ENCODE results near the gene RPS15A. TPM values are rescaled to one million over a fixed set of nuclear protein-coding genes. Genes with fewer than 3 reads are reported as not detected.

Gene RPS15A
- total and polyA plus RNA-seq, 3 experiments from 2014 or later, result 1,654 to 3,131 (median 1,749) TPM

DNA sequence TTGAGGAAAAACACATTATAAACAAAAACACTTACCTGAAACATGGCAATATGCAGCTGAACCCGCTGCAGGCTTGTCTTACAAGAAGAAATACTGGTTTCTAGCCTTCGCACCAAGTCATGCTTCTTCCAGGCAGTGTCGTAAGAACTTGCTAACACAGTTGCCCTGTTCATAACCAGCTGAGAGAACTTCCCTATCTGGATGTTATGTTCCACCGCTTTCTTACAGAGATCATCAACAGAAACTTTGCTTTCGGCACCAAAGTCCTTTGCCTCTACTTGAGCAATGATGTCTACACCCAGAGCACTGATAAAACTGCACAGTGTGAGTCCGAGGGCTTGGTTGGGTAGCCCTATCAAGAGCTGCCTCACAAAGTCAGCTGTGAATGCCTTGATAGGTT, 39.1 kb upstream of the RPS15A start:
- H3K9me3 Mint-ChIP-seq, result no peaks in the 10 kb centered on the region
- no peak overlapping the region for H3K27ac Mint-ChIP-seq
- Histone ChIP-seq H3K9me3 (ENCODE audit: low read length) (no peaks in the 10 kb centered on the region), H3K4me1 (ENCODE audit: insufficient read depth, low read length) (no peaks in the 10 kb centered on the region), H3K4me3 (ENCODE audit: low read length) (no peak overlapping the region), H3K36me3 (ENCODE audit: insufficient read depth, low read length) (peaks cover 49% of the 10 kb centered on the region), H3K27ac (ENCODE audit: low read depth, low read length) (no peak overlapping the region), H3K27me3 (ENCODE audit: insufficient read depth, low read length, poor library complexity, severe bottlenecking) (no peaks in the 10 kb centered on the region)
- no peak overlapping the region for H3K4me3 Mint-ChIP-seq
- peaks cover 0 to 3% (median 0%) of the 10 kb centered on the region in 3 donors for H3K4me1 Mint-ChIP-seq
- H3K36me3 Mint-ChIP-seq, result peaks cover 12 to 56% (median 22%) of the 10 kb centered on the region in 3 donors
- POLR2A ChIA-PET, result no interaction called here
- DNase-seq, result no peak
- no peaks in the 10 kb centered on the region for H3K27me3 Mint-ChIP-seq
- CTCF ChIA-PET, result interaction anchor here (1.2 to 2.3 kb wide), 2 partner anchors 9 to 11 kb away, joined by 3 to 9 read pairs; no protein-coding TSS in a partner anchor

DNA sequence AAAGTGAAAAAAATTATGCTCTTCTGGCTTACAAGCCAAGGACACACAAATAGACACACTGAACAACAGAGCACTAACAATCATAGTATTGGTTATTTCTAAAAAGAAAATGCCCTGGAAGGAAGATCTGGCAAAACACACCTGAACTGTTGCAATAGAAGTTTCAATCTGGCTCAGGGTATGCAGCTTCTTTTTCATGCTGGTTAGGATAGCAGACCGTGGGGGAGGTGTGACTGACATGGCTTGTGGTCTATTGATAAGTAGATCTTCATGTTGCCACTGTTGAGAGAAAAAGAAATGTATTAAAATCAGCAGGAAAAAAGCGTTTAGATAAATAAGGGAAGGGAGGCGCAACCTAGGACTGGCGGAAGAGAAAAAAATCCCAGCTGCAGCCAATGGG, 37.8 kb upstream of the RPS15A start:
- Mint-ChIP-seq H3K36me3 (peaks cover 12 to 47% (median 18%) of the 10 kb centered on the region in 3 donors), H3K9me3 (no peaks in the 10 kb centered on the region), H3K27ac (peak overlapping the region in 3 of 8 donors; percentile 9 to 34 (median 28)), H3K4me1 (peaks cover 0 to 3% (median 0%) of the 10 kb centered on the region in 3 donors), H3K27me3 (no peaks in the 10 kb centered on the region), H3K4me3 (no peak overlapping the region)
- Histone ChIP-seq H3K36me3 (ENCODE audit: insufficient read depth, low read length) (peaks cover 41% of the 10 kb centered on the region), H3K4me1 (ENCODE audit: insufficient read depth, low read length) (no peaks in the 10 kb centered on the region), H3K4me3 (ENCODE audit: low read length) (no peak overlapping the region), H3K9me3 (ENCODE audit: low read length) (no peaks in the 10 kb centered on the region), H3K27me3 (ENCODE audit: insufficient read depth, low read length, poor library complexity, severe bottlenecking) (no peaks in the 10 kb centered on the region), H3K27ac (ENCODE audit: low read depth, low read length) (no peak overlapping the region)
- no peak for DNase-seq
- CTCF ChIA-PET, result no interaction called here
- POLR2A ChIA-PET, result no interaction called here

DNA sequence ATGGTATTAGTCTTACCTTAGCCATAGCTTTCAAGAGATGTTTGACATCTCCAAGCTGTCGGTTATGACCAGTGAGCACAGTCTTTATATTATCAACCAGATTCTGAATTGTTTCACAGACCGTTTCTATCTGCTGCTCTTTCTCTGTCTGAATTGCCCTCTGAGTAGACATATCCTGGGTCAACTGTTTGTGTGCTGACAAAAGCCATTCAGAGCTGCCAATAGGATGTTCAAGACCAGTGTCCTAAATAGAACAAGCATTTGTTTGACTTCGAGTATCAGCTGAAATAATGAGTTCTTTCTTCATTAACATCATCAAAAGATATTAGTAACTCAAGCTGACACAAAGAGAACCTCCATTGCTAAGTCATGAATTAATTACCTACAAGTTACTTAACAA, 26.2 kb upstream of the RPS15A start:
- Mint-ChIP-seq H3K9me3 (peaks cover 0 to 1% (median 0%) of the 10 kb centered on the region in 5 donors), H3K4me1 (peaks cover 12 to 16% (median 12%) of the 10 kb centered on the region in 3 donors), H3K4me3 (no peak overlapping the region), H3K27me3 (no peaks in the 10 kb centered on the region), H3K27ac (peak overlapping the region in 1 of 8 donors; percentile 30), H3K36me3 (peaks cover 13 to 67% (median 18%) of the 10 kb centered on the region in 3 donors)
- Histone ChIP-seq H3K4me3 (ENCODE audit: low read length) (no peak overlapping the region), H3K36me3 (ENCODE audit: insufficient read depth, low read length) (peaks cover 33% of the 10 kb centered on the region), H3K9me3 (ENCODE audit: low read length) (no peaks in the 10 kb centered on the region), H3K27me3 (ENCODE audit: insufficient read depth, low read length, poor library complexity, severe bottlenecking) (no peaks in the 10 kb centered on the region), H3K4me1 (ENCODE audit: insufficient read depth, low read length) (peaks cover 4% of the 10 kb centered on the region), H3K27ac (ENCODE audit: low read depth, low read length) (no peak overlapping the region)
- POLR2A ChIA-PET, result no interaction called here
- CTCF ChIA-PET, result interaction anchor here (1.0 to 4.5 kb wide), 2 partner anchors 9 to 14 kb away, joined by 3 to 37 read pairs; partner anchors contain the start of gene ARL6IP1
- DNase-seq, result no peak

DNA sequence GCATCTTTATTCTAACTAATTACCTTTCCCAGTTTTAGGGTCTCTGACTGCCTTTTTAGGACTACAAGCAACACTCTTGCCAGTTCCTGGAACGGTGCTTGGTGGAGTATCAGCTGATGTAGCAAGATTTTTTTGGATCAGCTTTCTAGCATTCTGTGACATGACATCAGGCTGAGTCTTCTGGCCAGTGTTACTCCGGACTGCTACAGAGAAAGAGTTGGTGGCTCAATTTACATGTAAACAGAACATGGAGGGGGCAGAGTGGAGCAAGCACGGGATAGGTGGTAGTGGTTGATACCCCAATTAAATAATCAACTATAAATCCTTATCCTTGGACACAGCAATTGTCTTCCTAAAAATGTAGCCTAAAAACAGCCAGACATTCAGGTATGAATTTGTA, 21.8 kb upstream of the RPS15A start:
- H3K36me3 Mint-ChIP-seq, result peaks cover 13 to 75% (median 26%) of the 10 kb centered on the region in 3 donors
- CTCF ChIA-PET, result no interaction called here

DNA sequence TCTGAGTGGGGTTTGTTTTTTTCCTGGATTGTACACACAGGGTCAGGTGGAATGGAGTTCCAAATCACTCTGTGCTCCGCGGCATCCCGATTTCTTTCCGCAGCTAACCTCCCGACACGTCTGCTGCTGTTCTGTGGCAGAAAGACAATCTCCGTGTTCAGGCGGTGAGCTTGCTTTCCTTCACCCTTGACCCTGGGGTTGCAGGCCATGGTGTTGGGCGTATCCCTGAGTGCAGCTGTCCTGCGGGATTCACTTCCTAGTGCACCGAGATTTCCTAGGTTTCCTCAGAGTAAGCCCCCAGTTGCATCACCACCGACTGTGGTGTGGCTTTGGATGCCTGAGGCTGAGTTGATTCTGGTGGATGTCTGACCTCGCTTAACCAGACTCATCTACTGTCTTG, 19.0 kb upstream of the RPS15A start:
- H3K9me3 Mint-ChIP-seq, result peaks cover 0 to 1% (median 0%) of the 10 kb centered on the region in 5 donors
- H3K36me3 Mint-ChIP-seq, result peaks cover 13 to 65% (median 22%) of the 10 kb centered on the region in 3 donors
- Histone ChIP-seq H3K27ac (ENCODE audit: low read depth, low read length) (no peak overlapping the region), H3K4me3 (ENCODE audit: low read length) (no peak overlapping the region), H3K4me1 (ENCODE audit: insufficient read depth, low read length) (peaks cover 5% of the 10 kb centered on the region), H3K36me3 (ENCODE audit: insufficient read depth, low read length) (peaks cover 41% of the 10 kb centered on the region), H3K9me3 (ENCODE audit: low read length) (no peaks in the 10 kb centered on the region), H3K27me3 (ENCODE audit: insufficient read depth, low read length, poor library complexity, severe bottlenecking) (no peaks in the 10 kb centered on the region)
- H3K27ac Mint-ChIP-seq, result peak overlapping the region in 1 of 8 donors; percentile 85
- CTCF ChIA-PET, result interaction anchor here (1.3 kb wide), 1 partner anchor 8 kb away, joined by 5 read pairs; the partner anchor contains the start of gene ARL6IP1
- H3K4me3 Mint-ChIP-seq, result no peak overlapping the region
- DNase-seq, result no peak
- POLR2A ChIA-PET, result no interaction called here
- peaks cover 2 to 21% (median 2%) of the 10 kb centered on the region in 3 donors for H3K4me1 Mint-ChIP-seq
- no peaks in the 10 kb centered on the region for H3K27me3 Mint-ChIP-seq

More for the DNA sequence above, 21.8 kb upstream of the RPS15A start:
- H3K27ac Mint-ChIP-seq, result peak overlapping the region in 2 of 8 donors; percentile 20 to 46
- no peaks in the 10 kb centered on the region for H3K27me3 Mint-ChIP-seq
- DNase-seq, result no peak
- H3K27me3 ChIP-seq (ENCODE audit: insufficient read depth, low read length, poor library complexity, severe bottlenecking), result no peaks in the 10 kb centered on the region
- H3K4me3 Mint-ChIP-seq, result no peak overlapping the region
- POLR2A ChIA-PET, result no interaction called here
- peaks cover 0 to 1% (median 0%) of the 10 kb centered on the region in 5 donors for H3K9me3 Mint-ChIP-seq
- no peaks in the 10 kb centered on the region for H3K4me1 ChIP-seq (ENCODE audit: insufficient read depth, low read length)
- no peak overlapping the region for H3K4me3 ChIP-seq (ENCODE audit: low read length)
- H3K9me3 ChIP-seq (ENCODE audit: low read length), result no peaks in the 10 kb centered on the region
- H3K4me1 Mint-ChIP-seq, result no peaks in the 10 kb centered on the region
- H3K36me3 ChIP-seq (ENCODE audit: insufficient read depth, low read length), result peaks cover 51% of the 10 kb centered on the region
- H3K27ac ChIP-seq (ENCODE audit: low read depth, low read length), result no peak overlapping the region

DNA sequence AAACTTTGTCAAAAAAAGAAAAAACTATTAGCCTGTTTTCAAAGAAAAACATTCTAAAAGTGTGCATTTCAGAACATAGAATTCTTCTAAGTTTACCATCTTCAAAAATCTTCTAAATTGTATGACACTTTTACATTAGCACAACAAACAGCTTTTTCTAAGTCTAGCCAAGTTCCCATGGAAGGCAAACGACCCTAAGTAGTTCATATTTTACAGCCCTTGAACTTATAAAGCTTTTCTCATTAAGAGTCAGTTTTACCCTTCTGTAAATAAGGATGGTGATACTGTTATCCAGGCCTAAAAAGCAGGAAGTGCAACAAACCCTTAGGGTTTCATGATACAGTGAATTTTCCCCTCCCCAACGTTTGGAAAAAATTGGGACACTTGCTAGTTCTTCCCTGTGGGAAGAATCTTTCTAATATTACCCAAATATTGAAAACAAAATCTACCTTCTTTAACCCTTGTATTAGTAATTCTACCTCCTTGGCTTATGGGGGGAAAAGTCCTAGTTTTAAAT, 15.2 kb upstream of the RPS15A start:
- peaks cover 23% of the 10 kb centered on the region for H3K36me3 ChIP-seq (ENCODE audit: insufficient read depth, low read length)
- Mint-ChIP-seq H3K9me3 (no peaks in the 10 kb centered on the region), H3K36me3 (peaks cover 0 to 54% (median 12%) of the 10 kb centered on the region in 3 donors), H3K27me3 (peaks cover 0 to 2% of the 10 kb centered on the region in 2 donors), H3K4me3 (no peak overlapping the region), H3K27ac (peak overlapping the region in 3 of 8 donors; percentile 46 to 79 (median 63)), H3K4me1 (peaks cover 24 to 46% (median 32%) of the 10 kb centered on the region in 3 donors)
- no peaks in the 10 kb centered on the region for H3K9me3 ChIP-seq (ENCODE audit: low read length)
- no peak for DNase-seq
- POLR2A ChIA-PET, result no interaction called here
- H3K4me3 ChIP-seq (ENCODE audit: low read length), result no peak overlapping the region
- no peak overlapping the region for H3K27ac ChIP-seq (ENCODE audit: low read depth, low read length)
- no peaks in the 10 kb centered on the region for H3K27me3 ChIP-seq (ENCODE audit: insufficient read depth, low read length, poor library complexity, severe bottlenecking)
- peaks cover 31% of the 10 kb centered on the region for H3K4me1 ChIP-seq (ENCODE audit: insufficient read depth, low read length)
- CTCF ChIA-PET, result no interaction called here

DNA sequence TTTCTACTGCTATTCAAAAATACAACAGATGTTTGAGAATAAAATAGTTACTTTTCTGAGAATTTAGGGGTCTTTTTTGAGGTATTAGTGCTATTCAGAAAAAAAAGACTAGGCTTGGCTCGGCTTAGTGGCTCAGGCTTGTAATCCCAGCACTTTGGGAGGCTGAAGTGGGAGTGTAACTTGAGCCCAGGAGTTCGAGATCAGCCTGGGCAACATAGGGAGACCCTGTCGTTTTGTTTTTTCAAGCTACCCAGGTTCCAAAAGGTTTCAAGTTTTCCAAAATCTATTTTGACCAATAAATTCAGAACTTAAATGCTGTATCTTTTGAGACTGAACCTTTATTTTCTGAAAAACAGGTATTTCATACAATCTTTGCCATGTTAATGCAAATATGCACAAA, 14.4 kb upstream of the RPS15A start:
- no peak overlapping the region for H3K4me3 ChIP-seq (ENCODE audit: low read length)
- peaks cover 31 to 54% (median 39%) of the 10 kb centered on the region in 3 donors for H3K4me1 Mint-ChIP-seq
- H3K27me3 Mint-ChIP-seq, result peaks cover 0 to 2% of the 10 kb centered on the region in 2 donors
- H3K9me3 ChIP-seq (ENCODE audit: low read length), result no peaks in the 10 kb centered on the region
- H3K36me3 ChIP-seq (ENCODE audit: insufficient read depth, low read length), result peaks cover 15% of the 10 kb centered on the region
- no peaks in the 10 kb centered on the region for H3K27me3 ChIP-seq (ENCODE audit: insufficient read depth, low read length, poor library complexity, severe bottlenecking)
- no peak for DNase-seq
- peak overlapping the region; percentile 26 for H3K27ac ChIP-seq (ENCODE audit: low read depth, low read length)
- ChIA-PET CTCF (interaction anchor here (1.1 to 3.5 kb wide), 2 partner anchors 12 to 15 kb away, joined by 3 to 37 read pairs; partner anchors contain the start of gene RPS15A), POLR2A (interaction anchor here (0.6 to 6.3 kb wide), 2 partner anchors 14 to 15 kb away, joined by 5 to 118 read pairs; partner anchors contain the start of gene RPS15A)
- no peak overlapping the region for H3K4me3 Mint-ChIP-seq
- peak overlapping the region in 5 of 8 donors; percentile 51 to 87 (median 80) for H3K27ac Mint-ChIP-seq
- H3K4me1 ChIP-seq (ENCODE audit: insufficient read depth, low read length), result peaks cover 39% of the 10 kb centered on the region
- H3K9me3 Mint-ChIP-seq, result no peaks in the 10 kb centered on the region
- H3K36me3 Mint-ChIP-seq, result peaks cover 0 to 46% (median 10%) of the 10 kb centered on the region in 3 donors
